ENCODE results near the gene RBBP9.
"Not testable (repeated sequence)": the region's sequence is repeated elsewhere in the genome, so short reads cannot be mapped to it uniquely, and the experiment has no call there.

Gene RBBP9

DNA sequence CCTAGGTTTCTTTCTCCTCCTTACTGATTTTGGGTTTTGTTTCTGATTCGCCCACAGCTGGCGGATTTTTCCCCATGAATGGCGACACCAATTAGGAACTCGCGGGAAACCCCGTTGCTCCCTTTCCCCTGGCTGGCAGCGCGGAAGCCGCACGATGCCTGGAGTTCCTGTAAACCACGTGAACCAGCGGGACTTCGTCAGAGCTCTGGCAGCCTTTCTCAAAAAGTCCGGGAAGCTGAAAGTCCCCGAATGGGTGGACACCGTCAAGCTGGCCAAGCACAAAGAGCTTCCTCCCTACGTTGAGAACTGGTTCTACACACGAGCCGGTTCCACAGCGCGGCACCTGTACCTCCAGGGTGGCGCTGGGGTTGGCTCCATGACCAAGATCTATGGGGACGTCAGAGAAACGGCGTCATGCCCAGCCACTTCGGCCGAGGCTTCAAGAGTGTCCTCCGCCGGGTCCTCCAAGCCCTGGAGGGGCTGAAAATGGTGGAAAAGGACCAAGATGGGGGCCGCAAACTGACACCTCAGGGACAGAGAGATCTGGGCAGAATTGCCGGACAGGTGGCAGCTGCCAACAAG is 7.5 kb upstream of the RBBP9 start:
- H3K27me3 ChIP-seq (replicated peaks; ENCODE audit: control insufficient read depth, insufficient read depth, low read length) = no peaks in the 10 kb centered on the region
- H3K36me3 ChIP-seq (ENCODE audit: control insufficient read depth, insufficient read depth, low read length, severe bottlenecking) = no peaks in the 10 kb centered on the region
- peaks cover 15% of the 10 kb centered on the region for H3K4me1 ChIP-seq (ENCODE audit: control insufficient read depth, insufficient read depth, low read length)
- no peak for DNase-seq (ENCODE audit: low read depth)
- H3K9ac ChIP-seq (ENCODE audit: low read length) = no peak overlapping the region
- peak overlapping the region; percentile 32 for H3K4me3 ChIP-seq (ENCODE audit: low read length)
- H3K9me3 ChIP-seq (ENCODE audit: control insufficient read depth, low read length) = no peaks in the 10 kb centered on the region

DNA sequence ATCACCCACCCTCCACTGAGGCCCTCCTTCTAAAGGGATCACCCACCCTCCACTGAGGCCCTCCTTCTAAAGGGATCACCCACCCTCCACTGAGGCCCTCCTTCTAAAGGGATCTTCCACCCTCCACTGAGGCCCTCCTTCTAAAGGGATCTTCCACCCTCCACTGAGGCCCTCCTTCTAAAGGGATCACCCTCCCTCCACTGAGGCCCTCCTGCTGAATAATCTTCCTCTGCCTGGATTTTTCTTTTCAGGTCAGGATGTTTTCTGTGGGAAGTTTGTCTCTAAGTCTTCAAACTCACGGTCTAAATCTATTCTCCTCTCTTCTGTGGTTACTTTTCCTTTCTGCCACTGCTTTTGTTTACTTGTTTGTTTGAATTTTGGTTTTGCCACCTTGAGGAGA is 4.6 kb upstream of the RBBP9 start:
- not testable (repeated sequence) for H3K4me3 ChIP-seq (ENCODE audit: low read length); H3K36me3 ChIP-seq (ENCODE audit: control insufficient read depth, insufficient read depth, low read length, severe bottlenecking); H3K4me1 ChIP-seq (ENCODE audit: control insufficient read depth, insufficient read depth, low read length); H3K9ac ChIP-seq (ENCODE audit: low read length); H3K9me3 ChIP-seq (ENCODE audit: control insufficient read depth, low read length); DNase-seq (ENCODE audit: low read depth); H3K27me3 ChIP-seq (replicated peaks; ENCODE audit: control insufficient read depth, insufficient read depth, low read length)

DNA sequence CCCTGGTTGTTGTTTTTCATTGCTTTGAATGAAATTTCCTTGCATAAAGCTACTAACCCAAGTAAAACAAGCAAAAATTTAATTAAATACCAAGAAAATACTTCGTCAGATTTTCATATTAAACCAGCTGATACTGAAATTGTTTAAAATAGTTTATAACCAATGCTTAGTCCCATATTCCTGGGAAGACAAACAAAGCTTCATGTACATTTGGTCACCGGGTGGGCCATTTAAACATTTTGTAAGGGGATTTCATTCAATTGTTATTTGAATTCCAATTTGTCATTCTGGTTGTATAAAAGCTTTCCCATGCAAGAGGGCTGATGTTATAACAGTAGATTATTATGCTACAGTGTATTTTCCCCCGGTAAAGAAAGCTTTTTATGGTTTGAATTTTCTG is 578 bp upstream of the RBBP9 start:
- Histone ChIP-seq H3K9me3 (ENCODE audit: control insufficient read depth, low read length) (no peaks in the 10 kb centered on the region), H3K4me1 (ENCODE audit: control insufficient read depth, insufficient read depth, low read length) (peaks cover 21% of the 10 kb centered on the region), H3K9ac (ENCODE audit: low read length) (peak overlapping the region; percentile 96), H3K27me3 (replicated peaks; ENCODE audit: control insufficient read depth, insufficient read depth, low read length) (no peaks in the 10 kb centered on the region), H3K36me3 (ENCODE audit: control insufficient read depth, insufficient read depth, low read length, severe bottlenecking) (no peaks in the 10 kb centered on the region), H3K4me3 (ENCODE audit: low read length) (peak overlapping the region; percentile 100)
- DNase-seq (ENCODE audit: low read depth) = no peak

DNA sequence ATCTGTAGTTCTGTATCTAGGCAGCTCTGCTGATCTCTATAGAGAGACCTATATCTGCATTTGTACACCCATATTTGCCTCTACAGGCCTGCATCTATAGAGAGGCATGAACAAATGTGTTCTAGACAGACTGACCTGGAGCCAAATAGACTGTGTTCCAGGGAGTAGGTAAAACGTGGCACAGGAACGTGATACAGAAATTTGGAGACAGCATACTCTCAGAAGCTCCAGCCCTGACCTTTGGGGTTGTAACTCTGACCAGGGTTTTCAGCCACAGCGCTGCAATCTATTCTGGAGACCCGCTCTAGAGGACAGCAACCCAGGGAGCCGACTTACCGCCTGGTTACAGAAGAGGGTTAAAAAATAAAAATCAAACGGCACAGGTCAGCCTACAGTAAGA is 983 bp downstream of the RBBP9 start:
- peak; percentile 10 for DNase-seq (ENCODE audit: low read depth)
- peak overlapping the region; percentile 96 for H3K9ac ChIP-seq (ENCODE audit: low read length)
- peak overlapping the region; percentile 100 for H3K4me3 ChIP-seq (ENCODE audit: low read length)
- H3K4me1 ChIP-seq (ENCODE audit: control insufficient read depth, insufficient read depth, low read length) = peaks cover 25% of the 10 kb centered on the region
- no peaks in the 10 kb centered on the region for H3K9me3 ChIP-seq (ENCODE audit: control insufficient read depth, low read length)
- H3K27me3 ChIP-seq (replicated peaks; ENCODE audit: control insufficient read depth, insufficient read depth, low read length) = no peaks in the 10 kb centered on the region
- no peaks in the 10 kb centered on the region for H3K36me3 ChIP-seq (ENCODE audit: control insufficient read depth, insufficient read depth, low read length, severe bottlenecking)

DNA sequence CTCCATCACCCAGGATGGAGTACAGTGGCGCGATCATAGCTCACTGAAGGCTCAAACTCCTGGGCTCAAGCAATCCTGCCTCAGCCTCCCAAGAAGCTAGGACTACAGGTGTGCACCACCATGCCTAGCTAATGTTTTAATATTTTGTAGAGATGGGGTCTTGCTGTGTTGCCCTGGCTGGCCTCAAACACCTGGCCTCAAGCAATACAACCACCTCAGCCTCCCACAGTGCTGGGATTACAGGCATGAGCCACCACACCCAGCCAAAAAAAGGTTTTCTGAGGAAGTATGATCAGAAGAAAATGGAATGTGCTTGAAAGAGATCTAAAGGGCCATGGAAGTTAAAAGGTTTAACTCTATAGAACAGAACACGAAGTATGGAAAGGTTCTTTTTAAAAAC is 8.7 kb downstream of the RBBP9 start:
- Histone ChIP-seq H3K27me3 (replicated peaks; ENCODE audit: control insufficient read depth, insufficient read depth, low read length) (no peaks in the 10 kb centered on the region), H3K36me3 (ENCODE audit: control insufficient read depth, insufficient read depth, low read length, severe bottlenecking) (peaks cover 52% of the 10 kb centered on the region), H3K4me1 (ENCODE audit: control insufficient read depth, insufficient read depth, low read length) (peaks cover 11% of the 10 kb centered on the region), H3K9me3 (ENCODE audit: control insufficient read depth, low read length) (no peaks in the 10 kb centered on the region), H3K9ac (ENCODE audit: low read length) (no peak overlapping the region), H3K4me3 (ENCODE audit: low read length) (no peak overlapping the region)
- DNase-seq (ENCODE audit: low read depth) = no peak

DNA sequence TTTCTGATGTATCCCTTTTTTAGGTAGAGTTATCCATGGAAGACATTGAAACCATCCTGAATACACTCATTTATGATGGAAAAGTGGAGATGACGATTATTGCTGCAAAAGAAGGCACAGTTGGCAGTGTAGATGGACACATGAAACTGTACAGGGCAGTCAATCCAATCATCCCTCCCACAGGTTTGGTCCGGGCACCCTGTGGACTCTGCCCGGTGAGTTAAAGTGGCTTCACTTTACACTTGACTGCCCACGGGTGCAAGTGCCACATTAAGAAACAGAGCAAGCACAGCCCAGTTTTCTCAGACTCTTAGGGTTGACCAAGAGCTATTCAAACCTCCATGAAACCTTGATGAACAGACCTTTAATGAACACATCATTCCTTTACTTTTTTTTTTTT is 15.4 kb downstream of the RBBP9 start:
- H3K4me3 ChIP-seq (ENCODE audit: low read length) = no peak overlapping the region
- H3K9ac ChIP-seq (ENCODE audit: low read length) = no peak overlapping the region
- H3K9me3 ChIP-seq (ENCODE audit: control insufficient read depth, low read length) = no peaks in the 10 kb centered on the region
- H3K4me1 ChIP-seq (ENCODE audit: control insufficient read depth, insufficient read depth, low read length) = no peaks in the 10 kb centered on the region
- H3K36me3 ChIP-seq (ENCODE audit: control insufficient read depth, insufficient read depth, low read length, severe bottlenecking) = peaks cover 76% of the 10 kb centered on the region
- no peaks in the 10 kb centered on the region for H3K27me3 ChIP-seq (replicated peaks; ENCODE audit: control insufficient read depth, insufficient read depth, low read length)
- no peak for DNase-seq (ENCODE audit: low read depth)

DNA sequence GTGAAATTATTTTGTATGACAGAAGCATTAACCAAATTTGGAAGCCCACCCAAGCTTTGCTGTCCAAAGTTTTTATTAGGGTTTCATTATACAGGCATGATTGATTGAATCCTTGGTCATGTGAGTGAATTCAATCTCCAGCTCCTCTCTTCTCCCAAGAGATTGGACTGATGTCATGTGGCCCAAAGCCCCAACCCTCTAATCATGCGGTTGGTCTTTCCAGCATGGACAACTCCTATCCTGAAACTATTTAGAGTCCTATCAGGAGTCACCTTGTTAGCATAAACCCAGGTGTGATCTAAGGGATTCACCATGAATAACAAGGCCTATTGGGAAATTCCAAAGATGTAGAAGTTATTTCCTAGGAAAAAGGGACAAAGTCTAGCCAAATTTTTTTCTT is 19.2 kb downstream of the RBBP9 start:
- Histone ChIP-seq H3K4me1 (ENCODE audit: control insufficient read depth, insufficient read depth, low read length) (no peaks in the 10 kb centered on the region), H3K36me3 (ENCODE audit: control insufficient read depth, insufficient read depth, low read length, severe bottlenecking) (peaks cover 84% of the 10 kb centered on the region), H3K9me3 (ENCODE audit: control insufficient read depth, low read length) (no peaks in the 10 kb centered on the region), H3K9ac (ENCODE audit: low read length) (no peak overlapping the region), H3K27me3 (replicated peaks; ENCODE audit: control insufficient read depth, insufficient read depth, low read length) (no peaks in the 10 kb centered on the region), H3K4me3 (ENCODE audit: low read length) (no peak overlapping the region)
- no peak for DNase-seq (ENCODE audit: low read depth)

DNA sequence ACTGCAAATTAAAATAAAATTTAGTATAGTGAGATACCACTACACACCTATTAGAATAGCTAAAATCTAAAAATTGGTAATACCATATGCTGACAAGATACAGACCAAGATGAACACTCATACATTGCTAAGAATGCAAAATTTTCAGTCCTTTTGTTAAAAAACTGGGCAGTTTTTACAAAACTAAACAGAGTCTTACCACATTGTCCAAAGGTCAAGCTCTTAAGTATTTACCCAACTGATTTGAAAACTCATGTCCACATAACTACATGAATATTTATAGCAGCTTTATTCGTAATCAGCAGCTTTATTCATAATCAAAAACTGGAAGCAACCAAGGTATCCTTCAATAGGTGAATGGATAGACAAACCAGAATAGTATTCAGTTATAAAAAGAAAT is 19.8 kb downstream of the RBBP9 start:
- no peaks in the 10 kb centered on the region for H3K4me1 ChIP-seq (ENCODE audit: control insufficient read depth, insufficient read depth, low read length)
- H3K27me3 ChIP-seq (replicated peaks; ENCODE audit: control insufficient read depth, insufficient read depth, low read length) = no peaks in the 10 kb centered on the region
- DNase-seq (ENCODE audit: low read depth) = no peak
- H3K36me3 ChIP-seq (ENCODE audit: control insufficient read depth, insufficient read depth, low read length, severe bottlenecking) = peaks cover 80% of the 10 kb centered on the region
- no peaks in the 10 kb centered on the region for H3K9me3 ChIP-seq (ENCODE audit: control insufficient read depth, low read length)
- H3K9ac ChIP-seq (ENCODE audit: low read length) = no peak overlapping the region
- no peak overlapping the region for H3K4me3 ChIP-seq (ENCODE audit: low read length)

DNA sequence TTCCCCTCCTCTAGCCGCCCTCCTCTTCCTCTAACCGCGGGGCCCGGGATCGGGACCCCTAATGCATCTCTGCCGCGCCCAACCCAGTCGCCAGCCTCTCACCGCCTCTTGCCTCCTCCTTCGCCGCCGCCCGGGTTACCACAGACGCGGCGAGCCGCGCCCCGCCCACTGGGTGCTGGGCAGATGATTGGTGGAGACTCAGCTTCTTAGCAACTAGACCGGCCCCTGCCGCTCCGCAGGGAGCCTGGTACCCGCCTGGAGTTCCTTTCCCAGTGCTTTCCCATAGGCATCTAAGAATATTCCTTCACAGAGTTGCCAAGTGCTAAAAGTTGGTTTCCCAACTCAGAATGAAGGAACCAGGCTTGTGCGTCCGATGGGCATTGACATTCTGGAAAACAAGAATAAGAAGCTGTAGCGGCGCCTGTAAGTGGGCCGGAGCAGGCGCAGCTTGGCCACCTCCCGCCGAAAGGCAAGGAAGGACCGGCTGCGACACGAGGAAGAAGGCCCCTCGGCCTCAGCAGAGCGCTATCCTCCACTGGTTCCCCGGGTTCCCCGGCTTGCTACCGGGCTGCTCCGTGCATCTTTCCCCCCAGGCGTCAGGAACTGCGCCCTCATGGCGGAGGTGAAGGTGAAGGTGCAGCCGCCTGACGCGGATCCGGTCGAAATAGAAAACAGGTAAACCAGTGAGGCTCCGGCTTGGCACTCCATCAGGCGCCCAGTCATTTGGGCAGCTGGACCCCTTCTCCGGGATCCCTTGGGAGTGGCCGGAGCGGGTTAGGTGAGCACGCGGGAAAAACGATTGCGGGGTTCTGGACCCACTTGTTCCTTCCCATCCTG is 29.9 kb downstream of the RBBP9 start, which contains the start of the genes DZANK1 and POLR3F:
Gene DZANK1 (minus strand): TSS at position 137 of the 837 bp plus-strand sequence. CDS start 1,672 bp downstream, outside the sequence.
Gene POLR3F (plus strand): TSS at position 497 of the 837 bp plus-strand sequence. CDS start 117 bp downstream, at position 614.
- no peaks in the 10 kb centered on the region for H3K27me3 ChIP-seq (replicated peaks; ENCODE audit: control insufficient read depth, insufficient read depth, low read length)
- peaks cover 14% of the 10 kb centered on the region for H3K4me1 ChIP-seq (ENCODE audit: control insufficient read depth, insufficient read depth, low read length)
- no peaks in the 10 kb centered on the region for H3K9me3 ChIP-seq (ENCODE audit: control insufficient read depth, low read length)
- peak within 1 kb of the TSS; percentile 99 for H3K4me3 ChIP-seq (ENCODE audit: low read length)
- H3K9ac ChIP-seq (ENCODE audit: low read length) = peak within 1 kb of the TSS; percentile 91
- DNase-seq (ENCODE audit: low read depth) = peak; percentile 98
- peaks cover 12% of the 10 kb centered on the region for H3K36me3 ChIP-seq (ENCODE audit: control insufficient read depth, insufficient read depth, low read length, severe bottlenecking)

DNA sequence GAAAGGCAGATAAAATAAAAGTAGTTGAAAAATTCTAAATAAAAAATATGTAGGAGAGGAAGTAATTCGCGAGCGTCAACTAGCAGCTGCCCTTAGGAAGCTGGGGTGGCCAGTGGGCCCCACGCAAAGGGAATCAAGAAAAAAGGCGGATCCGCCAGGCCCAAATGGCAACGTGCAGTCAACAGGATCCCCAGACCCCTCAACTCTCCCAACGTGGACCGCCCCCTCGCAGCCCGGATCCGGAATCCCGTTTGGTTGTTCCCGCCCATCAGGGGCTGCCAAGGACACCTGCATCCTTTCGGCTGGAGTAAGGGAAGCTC is 30.5 kb downstream of the RBBP9 start:
- peaks cover 14% of the 10 kb centered on the region for H3K4me1 ChIP-seq (ENCODE audit: control insufficient read depth, insufficient read depth, low read length)
- no peaks in the 10 kb centered on the region for H3K9me3 ChIP-seq (ENCODE audit: control insufficient read depth, low read length)
- peaks cover 12% of the 10 kb centered on the region for H3K36me3 ChIP-seq (ENCODE audit: control insufficient read depth, insufficient read depth, low read length, severe bottlenecking)
- DNase-seq (ENCODE audit: low read depth) = no peak
- no peaks in the 10 kb centered on the region for H3K27me3 ChIP-seq (replicated peaks; ENCODE audit: control insufficient read depth, insufficient read depth, low read length)
- H3K9ac ChIP-seq (ENCODE audit: low read length) = peak overlapping the region; percentile 91
- H3K4me3 ChIP-seq (ENCODE audit: low read length) = peak overlapping the region; percentile 99

DNA sequence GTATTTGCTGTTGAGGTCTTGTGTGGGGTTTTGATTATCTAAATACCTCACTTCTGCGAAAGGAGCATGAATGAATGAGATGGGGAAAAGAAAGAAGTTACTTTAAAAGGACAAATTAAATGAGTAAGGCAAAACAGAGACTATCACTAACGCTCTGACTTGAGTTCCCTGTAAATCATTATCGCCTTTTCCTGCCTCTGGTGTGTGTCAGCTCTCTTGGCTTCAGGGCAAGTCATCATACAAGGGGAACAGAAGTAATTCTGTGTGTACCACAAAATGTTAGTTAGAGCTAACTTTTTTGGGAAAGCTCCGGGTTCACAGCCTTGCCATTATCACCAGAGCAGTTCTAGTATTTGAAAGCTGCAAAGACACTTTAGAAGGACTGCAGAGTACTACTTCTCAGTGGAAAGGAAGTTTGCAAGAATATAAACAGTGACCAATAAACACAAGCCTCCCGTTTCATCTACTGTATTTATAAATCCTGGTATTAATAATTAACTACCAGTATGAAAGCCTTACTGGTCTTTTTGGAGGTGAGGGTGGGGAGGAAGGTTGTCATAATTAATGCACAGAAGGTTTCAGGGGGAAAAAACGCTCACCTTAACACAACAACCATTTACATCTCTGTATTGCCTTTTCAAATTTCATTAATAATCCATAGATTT is 31.4 kb downstream of the RBBP9 start:
- Histone ChIP-seq H3K27me3 (replicated peaks; ENCODE audit: control insufficient read depth, insufficient read depth, low read length) (no peaks in the 10 kb centered on the region), H3K4me3 (ENCODE audit: low read length) (peak overlapping the region; percentile 99), H3K36me3 (ENCODE audit: control insufficient read depth, insufficient read depth, low read length, severe bottlenecking) (peaks cover 4% of the 10 kb centered on the region), H3K9me3 (ENCODE audit: control insufficient read depth, low read length) (no peaks in the 10 kb centered on the region), H3K9ac (ENCODE audit: low read length) (peak overlapping the region; percentile 91), H3K4me1 (ENCODE audit: control insufficient read depth, insufficient read depth, low read length) (peaks cover 14% of the 10 kb centered on the region)
- DNase-seq (ENCODE audit: low read depth) = no peak
